PC-9 (cell line): ENCODE measurements around the gene GABRB2.

Source experiments
- CTCF ChIP-seq: fragments of 200-600 bp; sonication (generic); conservative IDR thresholded peaks from 2 replicates; pipeline ENCODE4 v1.6.1; 2017; ENCODE audit warnings: mixed run types, antibody characterized with exemption, mild to moderate bottlenecking, moderate library complexity
- EZH2 ChIP-seq: fragments of 200-600 bp; sonication (generic); IDR thresholded peaks from 2 replicates; pipeline ENCODE4 v1.8.0; 2017; ENCODE audit warnings: antibody characterized with exemption, low read depth

- TF ChIP-seq CTCF = no peak
- TF ChIP-seq EZH2 = no peak
Observed at GRCh38 chr5:161305601-161306000, 240.9 kb downstream of the GABRB2 start.
